Stimulated activated CD8-positive, alpha-beta memory T cell treated with anti-CD3 and anti-CD28 coated beads, Interleukin-7, amount 100 ng/mL, for 24 hours (primary cell): ENCODE data around the gene MPP2.
"Not testable (repeated sequence)": the region's sequence is repeated elsewhere in the genome, so short reads cannot be mapped to it uniquely, and the experiment has no call there.

Source experiments
- DNase-seq: peaks from one replicate; pipeline ENCODE4 v3.0.0-alpha.2; 2020; ENCODE audit warnings: low read depth

The MPP2 gene

DNA sequence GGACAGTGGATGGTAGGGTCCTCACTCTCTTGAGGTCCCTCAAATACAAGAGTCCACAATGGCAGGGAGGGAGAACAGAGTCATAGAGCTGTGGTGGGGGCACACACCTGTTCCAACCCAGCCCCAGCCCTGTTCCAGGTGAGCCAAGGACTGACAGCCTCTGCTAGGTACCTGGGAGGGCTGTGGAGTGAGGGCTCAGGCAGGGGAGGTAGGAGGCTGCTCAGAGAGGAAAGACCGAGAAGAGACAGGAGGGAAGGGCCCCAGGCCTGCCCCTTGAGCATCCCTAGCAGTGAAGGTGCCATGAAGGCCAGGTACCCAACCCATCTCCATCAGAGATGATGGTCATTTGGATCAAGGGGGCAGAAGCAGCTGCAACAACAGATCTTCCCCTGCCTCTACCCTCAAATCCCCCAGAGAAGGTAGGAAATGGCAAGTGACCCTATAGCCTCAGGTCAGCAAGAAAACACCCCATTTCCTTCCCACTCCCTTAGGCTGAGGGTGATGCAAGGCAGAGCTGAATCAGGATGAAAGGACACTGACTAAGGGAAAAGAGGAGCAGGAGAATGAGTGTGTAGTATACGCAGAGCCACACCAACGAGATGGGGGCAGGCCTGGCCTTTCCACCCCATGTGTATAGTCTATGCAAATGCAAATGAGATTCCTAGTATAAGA, 31.7 kb downstream of the MPP2 start:
- DNase-seq = no peak

DNA sequence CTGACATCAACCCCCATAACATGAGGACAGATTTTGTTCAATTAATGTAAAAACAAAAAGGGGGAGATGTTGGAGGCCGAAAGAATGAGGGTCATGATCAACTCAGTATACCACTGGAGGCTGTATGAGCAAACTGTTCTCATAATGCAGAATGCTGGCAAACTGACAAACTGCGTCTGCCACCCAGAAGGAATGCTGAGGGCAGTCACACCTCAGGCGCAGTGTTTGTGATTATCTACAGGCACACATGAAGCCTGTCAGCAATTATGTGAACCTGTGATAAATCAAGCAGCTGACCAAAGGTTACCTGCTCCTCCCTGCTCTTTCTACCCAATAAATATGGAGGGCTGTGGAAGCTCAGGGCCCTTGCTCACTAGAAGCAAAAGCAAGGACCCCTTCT, 33.0 kb downstream of the MPP2 start:
- no peak for DNase-seq

DNA sequence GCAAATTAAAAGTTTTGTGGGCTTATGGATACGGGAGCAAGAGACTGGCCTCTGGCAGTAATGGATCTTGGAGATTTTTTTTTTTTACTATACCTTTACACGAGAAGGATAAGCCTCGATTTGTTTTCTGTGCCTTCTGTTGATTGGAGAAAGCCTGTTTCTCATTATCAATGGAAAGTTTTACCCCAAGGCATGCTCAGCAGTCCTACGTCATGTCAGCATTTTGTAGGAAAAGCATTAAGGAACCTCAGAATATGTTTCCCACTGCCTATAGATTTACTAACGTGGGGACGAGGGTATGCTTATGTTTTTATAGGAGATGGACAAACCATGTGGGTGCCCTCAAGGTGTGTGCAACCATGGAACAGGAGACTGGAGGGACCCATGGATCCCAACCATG, 33.5 kb downstream of the MPP2 start:
- no peak for DNase-seq

DNA sequence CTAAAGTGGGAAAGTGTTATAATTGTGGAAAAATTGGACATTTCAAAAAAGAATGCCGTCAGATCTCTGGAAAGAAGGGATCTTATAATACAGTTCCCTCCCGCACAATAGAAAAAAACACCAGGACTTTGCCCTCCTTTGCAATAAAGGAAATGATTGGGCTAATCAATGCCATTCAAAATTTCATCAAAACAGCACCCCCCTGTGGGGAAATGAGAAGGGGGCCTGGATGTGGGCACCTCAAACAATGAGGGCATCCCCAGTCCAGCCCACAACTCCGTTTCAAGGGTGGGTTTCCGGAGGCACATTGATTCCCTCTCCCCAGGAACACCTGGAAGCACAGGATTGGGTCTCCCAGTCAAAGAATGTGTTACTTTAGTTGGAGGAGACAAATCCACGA, 34.2 kb downstream of the MPP2 start:
- DNase-seq = no peak

DNA sequence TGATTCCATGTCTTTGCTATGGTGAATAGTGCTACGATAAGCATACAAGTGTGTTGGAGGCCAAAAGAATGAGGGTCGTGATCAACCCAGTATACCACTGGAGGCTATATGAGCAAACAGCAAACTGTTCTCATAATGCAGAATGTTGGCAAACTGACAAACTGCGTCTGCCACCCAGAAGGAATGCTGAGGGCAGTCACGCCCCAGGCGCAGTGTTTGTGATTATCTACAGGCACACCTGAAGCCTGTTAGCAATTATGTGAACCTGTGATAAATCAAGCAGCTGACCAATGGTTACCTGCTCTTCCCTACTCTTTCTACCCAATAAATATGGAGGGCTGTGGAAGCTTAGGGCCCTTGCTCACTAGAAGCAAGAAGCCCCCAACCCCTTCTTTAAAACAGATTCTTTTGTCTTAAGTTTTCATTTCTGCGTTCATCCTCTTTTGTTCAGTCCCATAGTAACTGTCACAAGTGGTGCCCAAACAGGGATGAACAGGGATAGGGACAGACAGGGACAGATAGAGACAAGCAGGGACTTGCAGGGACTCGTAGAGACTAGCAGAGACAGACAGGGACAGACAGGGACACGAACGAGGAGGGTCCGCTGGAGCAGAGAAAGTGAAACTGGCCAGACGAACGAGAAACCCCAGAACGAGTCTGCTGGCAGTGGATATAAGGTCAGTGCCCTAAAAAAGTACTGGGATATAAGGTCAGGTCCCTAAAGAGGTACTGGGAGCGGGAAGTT, 35.2 kb downstream of the MPP2 start:
- DNase-seq = no peak

DNA sequence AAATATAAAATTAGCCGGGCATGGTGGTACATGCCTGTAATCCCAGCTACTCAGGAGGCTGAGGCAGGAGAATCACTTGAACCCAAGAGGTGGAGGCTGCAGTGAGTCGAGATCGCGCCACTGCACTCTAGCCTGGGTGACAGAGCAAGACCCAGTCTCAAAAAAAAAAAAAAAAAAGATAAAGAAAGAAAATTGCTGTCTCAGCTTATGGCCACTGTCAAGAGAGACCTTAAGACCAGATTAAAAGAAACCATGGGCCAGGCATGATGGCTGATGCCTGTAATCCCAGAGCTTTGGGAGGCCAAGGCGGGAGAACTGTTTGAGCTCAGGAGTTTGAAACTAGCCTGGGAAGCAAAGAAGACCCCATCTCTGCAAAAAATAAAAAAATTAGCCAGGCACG, 38.3 kb downstream of the MPP2 start:
- not testable (repeated sequence) for DNase-seq

DNA sequence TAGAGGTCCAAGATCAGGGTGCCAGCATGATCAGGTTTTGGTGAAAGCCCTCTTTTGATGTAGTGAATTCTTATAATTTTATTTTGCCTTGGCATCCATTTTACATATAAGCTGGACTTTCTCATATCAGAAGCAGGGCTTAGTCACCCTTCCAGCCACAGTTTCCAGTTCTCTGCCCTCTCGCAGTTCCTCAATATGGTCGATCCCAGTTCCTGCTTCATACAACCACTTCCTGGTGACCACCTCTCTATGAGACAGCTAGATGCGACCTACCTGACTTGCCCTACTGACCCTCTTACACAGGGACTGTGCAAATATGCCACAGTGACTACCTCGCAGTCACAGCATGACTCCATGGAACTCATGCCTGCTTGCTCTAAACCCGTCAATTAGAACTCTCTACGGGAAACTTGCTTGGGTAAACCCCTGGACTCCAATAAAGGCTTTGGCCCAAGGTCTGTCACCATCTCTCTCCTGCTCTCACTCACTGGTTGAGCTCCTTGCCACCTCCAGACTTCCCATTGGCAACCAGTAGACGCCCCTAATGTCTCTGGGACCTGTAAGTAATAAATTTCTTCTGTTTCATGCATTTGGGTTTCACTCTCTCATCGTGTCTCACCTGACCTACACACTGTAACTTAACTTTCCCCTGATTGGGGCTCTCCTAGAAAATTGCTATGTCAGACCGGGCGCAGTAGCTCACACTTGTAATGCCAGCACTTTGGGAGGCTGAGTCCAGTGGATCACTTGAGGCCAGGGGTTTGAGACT, 38.9 kb downstream of the MPP2 start:
- no peak for DNase-seq

DNA sequence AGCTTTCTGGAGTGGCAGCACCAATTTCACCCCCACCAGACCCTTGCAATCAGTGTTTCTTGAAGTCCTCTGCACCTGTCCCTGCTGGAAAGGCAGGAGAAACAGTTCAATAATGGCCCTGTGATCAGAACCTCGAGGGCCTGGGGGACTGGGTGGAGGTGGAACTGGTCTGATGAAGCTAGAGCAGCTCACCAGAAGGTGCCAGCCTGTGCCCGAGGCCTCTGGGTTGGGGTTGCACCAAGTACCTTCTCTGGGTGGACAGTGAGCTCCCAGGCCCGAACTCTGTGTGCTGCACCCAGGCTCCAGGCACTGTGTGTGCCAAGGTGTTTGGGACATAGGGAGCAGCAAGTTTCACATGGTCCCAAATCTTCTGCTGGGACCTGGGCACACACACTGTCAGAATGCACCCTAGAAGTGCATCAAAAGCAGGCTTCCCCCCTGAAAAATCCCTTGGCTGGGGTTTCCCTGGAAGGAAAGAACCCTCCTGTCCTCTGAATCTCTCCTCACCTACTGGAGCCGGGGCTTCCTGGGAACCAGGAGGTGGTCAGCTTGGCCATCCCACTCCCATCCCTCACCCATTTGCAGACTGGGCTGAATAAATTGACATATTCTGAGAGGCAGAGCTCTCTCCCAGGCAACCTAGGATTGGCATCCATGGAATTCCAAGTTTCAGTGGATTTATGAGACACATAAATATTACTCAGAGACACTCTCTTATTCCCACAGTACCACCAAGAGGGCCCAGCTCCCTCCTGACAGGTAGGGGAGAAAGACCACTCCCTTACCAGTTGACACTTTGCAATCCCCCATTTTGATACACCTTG, 43.0 kb downstream of the MPP2 start:
- DNase-seq = no peak

DNA sequence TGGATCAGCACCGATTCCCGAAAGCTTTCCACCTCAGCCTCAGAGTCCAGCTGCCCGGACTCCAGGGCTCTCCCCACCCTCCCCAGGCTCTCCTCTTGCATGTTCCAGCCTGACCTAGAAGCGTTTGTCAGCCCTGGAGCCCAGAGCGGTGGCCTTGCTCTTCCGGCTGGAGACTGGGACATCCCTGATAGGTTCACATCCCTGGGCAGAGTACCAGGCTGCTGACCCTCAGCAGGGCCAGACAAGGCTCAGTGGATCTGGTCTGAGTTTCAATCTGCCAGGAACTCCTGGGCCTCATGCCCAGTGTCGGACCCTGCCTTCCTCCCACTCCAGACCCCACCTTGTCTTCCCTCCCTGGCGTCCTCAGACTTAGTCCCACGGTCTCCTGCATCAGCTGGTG, 45.4 kb downstream of the MPP2 start:
- DNase-seq = no peak

DNA sequence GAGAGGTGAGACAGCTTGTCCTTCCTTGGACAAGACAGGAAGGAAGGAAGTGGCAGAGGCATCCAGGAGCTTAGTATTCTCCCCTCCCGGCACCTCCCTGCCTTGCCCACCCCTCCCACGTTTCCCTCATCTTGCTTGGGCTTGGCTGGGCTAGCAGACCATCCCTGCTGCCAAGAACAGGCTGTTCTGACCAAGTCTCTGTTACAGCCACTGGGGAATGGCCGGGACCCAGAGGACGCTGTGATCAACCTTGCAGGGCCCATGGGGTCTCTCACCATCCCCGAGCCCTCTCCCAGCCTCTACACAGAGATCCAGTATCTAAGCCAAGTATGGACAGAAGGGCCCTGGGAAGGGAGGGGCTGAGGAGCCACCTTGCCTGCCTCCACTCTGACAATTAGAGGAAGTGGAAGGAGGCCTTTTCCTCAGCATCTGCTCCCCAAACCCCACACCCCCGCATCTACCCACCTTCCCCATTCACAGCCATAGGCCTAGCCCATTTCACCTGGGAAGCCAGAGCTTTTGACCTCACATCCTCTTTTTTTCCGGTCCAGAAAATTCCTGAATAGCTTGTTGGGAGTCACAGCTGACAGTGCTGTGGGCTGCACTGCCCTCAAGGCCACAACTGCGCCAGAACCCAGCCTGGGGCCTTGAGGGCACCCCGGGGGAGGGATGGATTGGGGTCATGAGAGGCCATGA, 46.3 kb downstream of the MPP2 start:
- no peak for DNase-seq

DNA sequence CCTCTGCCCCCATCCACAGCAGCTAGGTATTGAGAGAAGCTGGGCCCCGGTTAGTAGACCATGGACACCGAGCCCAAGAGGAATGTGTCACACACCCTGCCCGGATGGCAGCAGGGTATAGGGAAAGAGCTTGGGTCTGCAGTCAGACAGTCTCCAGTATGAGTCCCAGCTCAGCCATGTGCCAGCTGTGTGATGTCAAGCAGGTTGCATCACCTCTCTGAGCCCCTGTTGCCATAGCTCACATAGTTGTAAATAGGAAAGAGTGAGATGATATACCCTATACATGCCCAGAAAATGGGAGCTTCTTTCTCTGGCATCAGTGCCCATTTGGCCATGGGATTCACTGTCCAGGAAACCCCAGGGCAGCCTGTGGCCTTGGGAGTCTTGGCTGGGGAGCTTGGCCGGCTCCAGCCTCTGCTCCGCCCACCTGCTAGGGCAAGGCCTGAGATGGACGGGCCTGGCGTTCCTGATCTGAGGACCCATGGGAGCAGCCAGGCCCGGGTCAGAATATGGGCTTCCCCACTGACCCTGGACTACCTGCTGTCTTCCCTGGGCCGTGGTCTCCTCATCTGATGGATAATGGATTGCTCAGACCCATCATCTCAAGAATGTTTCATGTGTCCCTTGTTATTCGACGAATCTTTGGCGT, 47.1 kb downstream of the MPP2 start:
- no peak for DNase-seq

DNA sequence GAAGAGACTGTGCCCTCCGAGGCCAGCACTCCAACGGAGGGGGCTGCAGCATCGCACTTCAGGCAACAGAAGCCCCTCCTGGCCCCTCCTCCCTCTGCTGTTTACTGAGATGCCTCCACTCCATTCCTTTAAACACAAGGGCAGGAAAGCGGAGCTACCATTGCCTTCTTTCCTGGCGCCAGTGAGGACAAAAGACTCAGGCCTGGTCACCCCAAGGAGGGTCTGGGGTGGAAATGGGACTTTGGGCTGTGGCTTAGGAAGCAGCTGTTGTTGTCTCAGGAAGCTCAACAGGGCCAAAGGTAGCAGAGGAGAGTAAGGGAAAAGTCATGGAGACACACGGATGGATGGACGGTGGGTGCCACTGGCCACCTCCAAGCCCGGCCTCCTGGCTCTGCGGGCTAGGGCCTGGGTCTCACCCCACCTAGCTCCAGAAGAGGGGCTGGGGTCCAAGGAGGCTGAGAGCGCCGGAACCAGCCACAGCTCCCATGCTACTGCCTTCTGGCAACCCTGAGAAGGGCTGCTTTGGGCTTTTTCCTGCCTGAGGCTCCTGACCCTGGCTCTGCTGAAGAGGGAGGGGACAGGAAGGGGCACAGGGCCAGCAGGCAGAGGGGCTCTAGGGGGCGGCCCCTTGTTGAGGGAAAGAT, 49.3 kb downstream of the MPP2 start:
- DNase-seq = no peak

DNA sequence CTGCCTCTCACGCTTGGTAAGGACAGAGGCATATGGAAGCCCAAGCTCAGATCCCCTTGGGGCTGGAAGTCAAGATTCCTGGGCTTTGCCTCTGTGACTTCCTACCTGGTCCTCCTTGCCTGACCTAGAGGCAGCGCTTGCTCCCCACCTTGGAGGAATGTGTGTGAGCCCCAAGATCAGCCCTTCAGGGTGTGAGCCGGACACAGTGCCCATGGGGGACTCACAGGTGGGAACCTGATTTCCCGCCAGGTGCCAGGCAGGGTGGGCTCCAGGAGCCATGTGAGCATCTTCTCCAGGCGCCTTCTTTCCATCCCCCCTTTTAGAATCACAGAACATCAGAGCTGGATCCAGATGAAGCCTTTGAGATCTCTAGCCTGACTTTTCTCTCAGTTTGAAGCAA, 50.2 kb downstream of the MPP2 start:
- no peak for DNase-seq

DNA sequence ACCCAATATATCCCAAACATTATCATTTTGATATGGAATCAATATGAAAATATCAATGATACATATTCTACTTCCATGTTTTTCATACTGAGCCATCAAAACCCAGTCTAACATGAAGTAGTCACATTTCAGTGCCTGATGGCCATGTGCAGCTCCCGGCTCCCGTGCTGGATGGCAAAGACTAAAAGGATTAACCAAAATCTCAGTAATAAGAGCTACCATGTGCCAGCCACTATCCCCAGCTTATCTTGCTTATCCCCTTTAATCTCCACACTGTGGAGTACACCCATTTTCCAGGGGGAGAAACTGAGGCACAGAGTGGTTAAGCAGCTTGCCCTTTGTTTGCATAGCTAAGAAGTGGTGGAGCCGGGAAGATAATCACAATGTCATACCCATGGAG, 51.2 kb downstream of the MPP2 start:
- no peak for DNase-seq

DNA sequence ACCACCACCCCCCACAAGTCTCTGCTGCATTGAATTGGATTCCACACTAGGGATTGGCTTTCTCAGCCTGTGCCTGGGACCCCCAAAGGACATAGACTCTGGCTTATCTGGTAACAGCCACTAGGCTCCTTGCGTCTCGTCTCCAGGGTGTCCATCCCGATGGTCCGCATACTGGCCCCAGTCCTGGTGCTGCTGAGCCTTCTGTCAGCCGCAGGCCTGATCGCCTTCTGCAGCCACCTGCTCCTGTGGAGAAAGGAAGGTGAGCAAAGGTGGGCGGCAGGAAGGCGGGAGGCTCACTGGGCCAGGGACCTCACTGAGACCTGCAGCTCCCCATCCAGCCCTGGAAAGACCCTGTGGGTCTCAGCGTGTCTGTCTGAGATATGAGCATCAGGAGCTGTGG, 52.3 kb downstream of the MPP2 start:
- no peak for DNase-seq

DNA sequence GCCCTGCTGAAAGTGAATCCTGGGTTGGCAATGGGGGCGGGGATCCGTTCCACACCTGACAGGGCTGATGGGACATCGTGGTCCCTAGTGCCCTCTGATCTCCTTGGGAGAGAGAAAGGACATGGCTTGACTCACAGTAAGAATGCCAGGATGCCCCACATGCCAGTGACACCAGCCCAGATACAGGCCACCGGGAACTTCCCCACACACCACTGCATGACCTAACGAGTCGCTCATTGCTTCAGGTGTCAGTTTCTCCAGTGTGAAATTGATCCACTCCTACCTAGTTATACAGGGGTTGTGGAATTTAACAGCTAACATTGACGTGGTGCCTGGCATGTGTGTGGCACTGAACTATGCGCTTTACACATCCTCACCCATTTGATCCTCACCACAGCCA, 52.8 kb downstream of the MPP2 start:
- no peak for DNase-seq

DNA sequence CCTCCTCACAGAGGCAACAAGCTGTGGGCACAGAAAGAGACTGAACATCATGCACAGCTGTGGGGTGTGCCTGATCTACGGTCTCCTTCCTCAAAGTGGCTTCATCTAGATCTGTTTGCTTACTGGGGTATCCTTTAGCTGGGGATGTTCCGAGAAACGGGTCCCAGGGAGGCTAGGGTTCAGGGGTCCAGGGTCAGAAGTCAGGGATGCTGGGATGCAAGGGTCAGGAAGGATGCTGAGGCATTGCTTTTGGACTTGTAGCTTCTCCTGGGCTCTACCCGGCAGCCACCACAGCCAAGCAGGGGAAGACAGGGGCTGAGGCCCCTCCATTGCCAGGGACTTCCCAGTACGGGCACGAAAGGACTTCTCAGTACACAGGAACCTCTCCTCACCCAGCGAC, 53.8 kb downstream of the MPP2 start:
- DNase-seq = no peak

DNA sequence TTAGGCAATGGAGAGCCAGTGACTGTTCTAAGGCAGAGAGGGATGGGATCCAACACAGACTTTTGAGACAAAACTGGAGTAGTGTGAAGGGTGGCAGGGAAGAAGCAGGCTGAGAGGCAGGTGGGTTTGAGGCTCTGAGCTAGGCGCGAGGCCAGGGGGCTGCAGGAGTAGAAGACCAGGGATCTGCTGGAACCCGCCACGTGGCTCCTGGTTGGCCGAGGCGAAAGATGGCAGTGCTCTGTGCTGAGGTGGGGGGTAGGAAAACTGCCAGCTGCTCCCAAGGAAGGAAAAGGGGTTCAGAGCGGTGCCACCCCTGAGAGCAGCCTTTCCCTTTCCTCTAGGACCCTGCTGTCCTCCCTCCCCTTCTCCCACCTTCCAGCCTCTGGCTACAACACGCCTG, 54.8 kb downstream of the MPP2 start:
- DNase-seq = no peak

DNA sequence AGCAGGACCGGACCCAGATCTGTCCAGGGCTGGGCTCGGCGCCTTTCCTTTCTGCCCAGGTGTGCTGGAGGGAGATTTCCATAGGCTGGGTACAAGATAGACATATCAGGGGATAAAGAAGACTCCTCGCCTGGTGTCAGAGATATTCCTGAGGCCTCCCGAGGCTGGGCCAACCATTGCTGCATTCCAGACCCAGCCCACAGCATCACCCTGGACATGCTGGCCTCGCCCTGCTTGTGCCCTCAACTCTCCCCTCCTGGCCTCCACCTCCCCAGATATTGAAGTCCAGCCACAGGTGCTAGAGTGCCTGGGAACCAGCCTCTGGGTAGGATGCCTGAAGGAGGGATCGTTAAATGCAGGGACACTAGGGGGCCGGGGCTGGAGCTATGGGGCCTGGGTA, 58.2 kb downstream of the MPP2 start:
- DNase-seq = no peak

DNA sequence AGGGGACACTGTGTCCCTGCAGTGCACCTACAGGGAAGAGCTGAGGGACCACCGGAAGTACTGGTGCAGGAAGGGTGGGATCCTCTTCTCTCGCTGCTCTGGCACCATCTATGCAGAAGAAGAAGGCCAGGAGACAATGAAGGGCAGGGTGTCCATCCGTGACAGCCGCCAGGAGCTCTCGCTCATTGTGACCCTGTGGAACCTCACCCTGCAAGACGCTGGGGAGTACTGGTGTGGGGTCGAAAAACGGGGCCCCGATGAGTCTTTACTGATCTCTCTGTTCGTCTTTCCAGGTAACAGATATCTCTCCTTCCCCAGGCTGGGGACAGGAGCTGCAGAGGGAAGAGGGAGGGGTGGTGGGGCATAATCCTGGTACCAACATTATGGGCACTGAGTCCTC, 58.7 kb downstream of the MPP2 start:
- DNase-seq = no peak

DNA sequence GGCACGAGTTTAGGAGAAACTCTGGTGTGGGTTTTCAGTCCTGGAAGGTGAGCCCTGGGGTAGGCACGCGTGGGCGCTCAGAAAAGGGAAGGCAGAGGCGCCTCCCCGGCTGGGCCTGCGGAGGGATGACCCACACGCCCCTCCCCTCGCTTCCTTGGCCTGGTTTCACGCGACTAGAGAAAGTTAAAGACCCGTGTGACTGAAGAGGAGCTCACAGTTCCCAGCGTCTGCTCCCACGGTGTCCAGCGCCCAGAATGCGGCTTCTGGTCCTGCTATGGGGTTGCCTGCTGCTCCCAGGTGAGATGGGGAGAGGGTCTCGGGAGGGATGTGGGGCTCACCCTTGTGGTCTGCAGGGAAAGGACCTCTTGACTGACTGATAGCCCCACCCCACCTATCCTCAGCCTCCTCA, 60.4 kb downstream of the MPP2 start, which contains the start of gene CD300LG:
Gene CD300LG, plus strand, starts transcription at position 214 of the 409 bp plus-strand sequence. Its CDS starts 41 bp downstream, at position 255.
- DNase-seq = no peak
